GM23338 (cell line): ENCODE measurements around the gene IL13RA2. TPM values are rescaled to one million over a fixed set of nuclear protein-coding genes. Genes with fewer than 3 reads are reported as not detected.

Experiments
- ATAC-seq: fragments of 200-7000 bp; cut with Tn5 transposase; 3 replicates; pipeline ENCODE4 v1.9.1; 2020
- DNase-seq: peaks from one replicate; pipeline ENCODE4 v3.0.0-alpha.2; 2015; ENCODE audit warnings: low spot score
- H2AFZ ChIP-seq: fragments of 200-600 bp; sonication (generic); 2 replicates; pipeline ENCODE4 v1.8.0; 2016; ENCODE audit warnings: antibody characterized with exemption, mild to moderate bottlenecking, moderate library complexity
- H3F3A ChIP-seq: fragments of 200-600 bp; sonication (generic); replicated peaks from 2 replicates; pipeline ENCODE4 v1.8.0; 2017; ENCODE audit warnings: antibody characterized with exemption, mixed run types, low read depth
- H3K27ac ChIP-seq: fragments of 200-600 bp; sonication (generic); 2 replicates; pipeline ENCODE4 v1.6.1; 2016; ENCODE audit warnings: low read depth
- H3K27me3 ChIP-seq: fragments of 200-600 bp; sonication (generic); 2 replicates; pipeline ENCODE4 v1.8.0; 2016; ENCODE audit warnings: mild to moderate bottlenecking, mixed run types, moderate library complexity; ENCODE audit not compliant: insufficient read depth
- H3K36me3 ChIP-seq: fragments of 200-600 bp; sonication (generic); 2 replicates; pipeline ENCODE4 v1.8.0; 2016; ENCODE audit warnings: mild to moderate bottlenecking; ENCODE audit not compliant: insufficient read depth
- H3K4me1 ChIP-seq: fragments of 200-600 bp; sonication (generic); 2 replicates; pipeline ENCODE4 v1.8.0; 2016; ENCODE audit warnings: mild to moderate bottlenecking, moderate library complexity; ENCODE audit not compliant: insufficient read depth
- H3K4me2 ChIP-seq: fragments of 200-600 bp; sonication (generic); 2 replicates; pipeline ENCODE4 v1.7.1; 2017; ENCODE audit warnings: mixed run types
- H3K4me3 ChIP-seq: fragments of 200-600 bp; sonication (generic); 2 replicates; pipeline ENCODE4 v1.6.1; 2016; ENCODE audit warnings: mixed run types
- H3K79me2 ChIP-seq: fragments of 200-600 bp; sonication (generic); replicated peaks from 2 replicates; pipeline ENCODE4 v1.8.0; 2017; ENCODE audit warnings: mild to moderate bottlenecking; ENCODE audit not compliant: insufficient read depth
- H3K9me2 ChIP-seq: fragments of 200-600 bp; sonication (generic); 2 replicates; pipeline ENCODE4 v1.8.0; 2017; ENCODE audit not compliant: insufficient read depth
- H4K20me1 ChIP-seq: fragments of 200-600 bp; sonication (generic); replicated peaks from 2 replicates; pipeline ENCODE4 v1.8.0; 2017; ENCODE audit warnings: mild to moderate bottlenecking; ENCODE audit not compliant: insufficient read depth
- H3K27ac Mint-ChIP-seq: 2 replicates; pipeline ENCODE4 v1.8.0; 2020; ENCODE audit warnings: inconsistent platforms, mild to moderate bottlenecking, moderate library complexity, mixed read lengths
- H3K27me3 Mint-ChIP-seq: 3 replicates; pipeline ENCODE4 v1.8.0; 2022; ENCODE audit warnings: low read depth, mild to moderate bottlenecking, moderate library complexity, mixed read lengths, inconsistent platforms; ENCODE audit not compliant: insufficient read depth, poor library complexity
- H3K36me3 Mint-ChIP-seq: 3 replicates; pipeline ENCODE4 v1.8.0; 2021; ENCODE audit warnings: low read depth, mild to moderate bottlenecking, inconsistent platforms, moderate library complexity, mixed read lengths
- H3K4me1 Mint-ChIP-seq: 3 replicates; pipeline ENCODE4 v1.8.0; 2020; ENCODE audit warnings: mild to moderate bottlenecking, inconsistent platforms, mixed read lengths
- H3K4me3 Mint-ChIP-seq: 3 replicates; pipeline ENCODE4 v1.8.0; 2021; ENCODE audit warnings: moderate library complexity, mild to moderate bottlenecking, inconsistent platforms, mixed read lengths
- H3K9me3 Mint-ChIP-seq: 3 replicates; pipeline ENCODE4 v1.8.0; 2020; ENCODE audit warnings: moderate library complexity, mild to moderate bottlenecking, inconsistent platforms, mixed read lengths
- CREB1 ChIP-seq: fragments of 250-450 bp; sonication (Bioruptor Pico); IDR thresholded peaks from 2 replicates; pipeline ENCODE4 v1.5.0; 2020; ENCODE audit warnings: low read depth, mild to moderate bottlenecking, moderate library complexity
- CTCF ChIP-seq, 2 experiments: fragments of 200-600 bp in 1 of 2; sonication (generic) in 1 of 2; conservative IDR thresholded peaks; 2 replicates each; pipeline versions ENCODE4 v1.5.1 to v1.6.1; 2016 to 2017; ENCODE audit warnings: antibody characterized with exemption in 2 of 2, low read depth in 2 of 2, mild to moderate bottlenecking in 2 of 2, moderate library complexity in 1 of 2
- EZH2 ChIP-seq: fragments of 200-600 bp; sonication (generic); IDR thresholded peaks from one replicate; pipeline ENCODE4 v1.8.0; 2017; ENCODE audit warnings: antibody characterized with exemption, mild to moderate bottlenecking, low read depth; ENCODE audit not compliant: unreplicated experiment
- JUNB ChIP-seq: IDR thresholded peaks from one replicate; pipeline ENCODE4 v1.6.1; 2016; ENCODE audit warnings: antibody characterized with exemption; ENCODE audit not compliant: unreplicated experiment
- NANOG ChIP-seq: IDR thresholded peaks from 2 replicates; pipeline ENCODE4 v1.6.1; 2016; ENCODE audit warnings: antibody characterized with exemption, borderline replicate concordance
- POLR2AphosphoS5 ChIP-seq: IDR thresholded peaks from 2 replicates; pipeline ENCODE4 v1.6.1; 2016; ENCODE audit warnings: antibody characterized with exemption, low read depth
- STAT1 ChIP-seq: IDR thresholded peaks from one replicate; pipeline ENCODE4 v1.6.1; 2016; ENCODE audit warnings: antibody characterized with exemption; ENCODE audit not compliant: unreplicated experiment
- ZNF114 ChIP-seq: fragments of 250-450 bp; sonication (Bioruptor Pico); IDR thresholded peaks from 2 replicates; pipeline ENCODE4 v1.5.0; 2020; ENCODE audit warnings: mild to moderate bottlenecking, moderate library complexity
- ZNF331 ChIP-seq: fragments of 250-450 bp; sonication (Bioruptor Pico); IDR thresholded peaks from 2 replicates; pipeline ENCODE4 v1.5.0; 2020; ENCODE audit warnings: low read depth, mild to moderate bottlenecking, moderate library complexity
- ZNF462 ChIP-seq: fragments of 250-450 bp; sonication (Bioruptor Pico); IDR thresholded peaks from 2 replicates; pipeline ENCODE4 v1.5.0; 2020; ENCODE audit warnings: mild to moderate bottlenecking, moderate library complexity
- polyA plus RNA-seq: library from polyadenylated mRNA; unstranded; fragments of >200 nt; fragmentation: Nextera tagmentation; extraction: Ambion mirVana; gene quantifications from 2 replicates; pipeline ENCODE4 v1.2.1, GENCODE V29; 2016
- total RNA-seq: library from RNA; depleted of rRNA; stranded (reverse); fragments of >200 nt; shearing (Covaris generic); gene quantifications from 2 replicates; pipeline ENCODE4 v1.2.3, GENCODE V29; 2014

Gene IL13RA2
- total and polyA plus RNA-seq, 2 experiments from 2014 or later = not detected

DNA sequence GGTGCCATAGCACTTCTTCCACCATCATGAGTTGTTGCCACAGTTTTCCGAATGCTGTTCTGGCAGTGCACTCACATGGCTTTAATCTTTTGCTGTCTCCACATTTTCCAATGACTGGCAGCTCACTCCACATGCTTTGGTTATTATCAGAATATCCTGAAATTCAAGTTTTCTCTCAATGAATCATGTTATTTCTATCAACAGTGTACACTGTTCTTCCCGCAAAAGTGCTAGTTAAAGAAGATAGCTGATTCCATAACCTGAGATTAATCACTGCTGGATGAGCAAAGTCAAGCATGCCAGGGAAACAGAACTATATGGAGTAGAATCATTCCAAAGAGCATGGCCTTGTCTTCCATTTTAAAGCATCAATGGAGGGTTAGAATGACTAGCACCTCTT, 14.6 kb upstream of the IL13RA2 start:
- Histone ChIP-seq H4K20me1 (no peaks in the 10 kb centered on the region), H3K27me3 (no peaks in the 10 kb centered on the region), H3K4me1 (no peaks in the 10 kb centered on the region), H3K4me3 (no peak overlapping the region), H3K9me2 (no peaks in the 10 kb centered on the region), H3K27ac (no peak overlapping the region), H3K36me3 (no peaks in the 10 kb centered on the region), H3K79me2 (no peaks in the 10 kb centered on the region), H3K4me2 (no peak overlapping the region), H3F3A (no peaks in the 10 kb centered on the region), H2AFZ (no peak overlapping the region)
- Mint-ChIP-seq H3K4me3 (no peak overlapping the region), H3K9me3 (no peaks in the 10 kb centered on the region), H3K36me3 (no peaks in the 10 kb centered on the region), H3K27ac (no peak overlapping the region), H3K27me3 (no peaks in the 10 kb centered on the region), H3K4me1 (no peaks in the 10 kb centered on the region)
- TF ChIP-seq NANOG (no peak), JUNB (no peak), ZNF114 (no peak), CTCF (conservative IDR thresholded peaks at IDR 0.05; ENCODE audit: low read depth in 2 of 2) (no peak), STAT1 (no peak), ZNF462 (CRISPR knock-in tag) (no peak), EZH2 (no peak), CREB1 (CRISPR knock-in tag) (no peak), ZNF331 (no peak), POLR2AphosphoS5 (no peak)
- DNase-seq (no peak), ATAC-seq (no peak)
